Vagina (tissue), 2 donors: ENCODE data around the gene FITM1.

Experiments used
- CTCF ChIP-seq, 3 experiments: fragments of 450-650 bp in 2 of 3; fragments of 200-600 bp in 1 of 3; sonication (generic) in 1 of 3; IDR thresholded peaks; one replicate each; pipeline ENCODE4 v1.5.1; 2017 to 2019; ENCODE audit warnings: antibody characterized with exemption in 3 of 3, mild to moderate bottlenecking in 2 of 3, moderate library complexity in 2 of 3
- POLR2A ChIP-seq, 2 donors: fragments of 450-650 bp; IDR thresholded peaks; one replicate each; pipeline ENCODE4 v1.6.1; 2017; ENCODE audit warnings: antibody characterized with exemption in 2 of 2, mild to moderate bottlenecking in 2 of 2, moderate library complexity in 2 of 2

- TF ChIP-seq POLR2A (IDR thresholded peaks at IDR 0.05), result peak in 1 of 2 donors; percentile 73
- peak in 1 of 3 experiments; percentile 52 for TF ChIP-seq CTCF (IDR thresholded peaks at IDR 0.05)
Observed at GRCh38 chr14:24141097-24141880, 10.8 kb downstream of the FITM1 start, which contains the start of gene EMC9.
